Keratinocyte (primary cell): ENCODE data around the gene RGS10. TPM values are rescaled to one million over a fixed set of nuclear protein-coding genes. Genes with fewer than 3 reads are reported as not detected.

Experiments used
- DNase-seq: peaks from one replicate; pipeline ENCODE4 v3.0.0-alpha.2; 2011; ENCODE audit warnings: low read depth, missing footprints, low spot score
- FAIRE-seq: peaks from 2 replicates; lab custom pipeline; 2011; peaks lifted over from hg19 to GRCh38; lab: Jason Lieb, UNC
- H2AFZ ChIP-seq: 2 replicates; pipeline ENCODE4 v1.6.0; 2012; ENCODE audit warnings: low read length, control low read depth, inconsistent platforms; ENCODE audit not compliant: control insufficient read depth
- H3K27ac ChIP-seq: 2 replicates; pipeline ENCODE4 v1.5.1; 2011; ENCODE audit warnings: low read length; ENCODE audit not compliant: control insufficient read depth, insufficient read depth
- H3K27me3 ChIP-seq: 3 replicates; pipeline ENCODE4 v1.6.0; 2011; ENCODE audit warnings: low read length; ENCODE audit not compliant: control insufficient read depth, insufficient read depth; ENCODE audit errors: extremely low read depth
- H3K36me3 ChIP-seq, 2 experiments: 2 replicates in 1 of 2; 3 replicates in 1 of 2; pipeline ENCODE4 v1.5.1; 2011; ENCODE audit warnings: low read length in 2 of 2, mild to moderate bottlenecking in 1 of 2; ENCODE audit not compliant: control insufficient read depth in 2 of 2, insufficient read depth in 2 of 2; ENCODE audit errors: extremely low read depth in 1 of 2
- H3K4me1 ChIP-seq: 3 replicates; pipeline ENCODE4 v1.5.1; 2011; ENCODE audit warnings: low read length; ENCODE audit not compliant: control insufficient read depth, insufficient read depth; ENCODE audit errors: extremely low read depth
- H3K4me2 ChIP-seq: 3 replicates; pipeline ENCODE4 v1.6.0; 2011; ENCODE audit warnings: low read depth, low read length; ENCODE audit not compliant: control insufficient read depth, insufficient read depth; ENCODE audit errors: extremely low read depth
- H3K4me3 ChIP-seq, 3 experiments: fragments of 200-600 bp in 1 of 3; sonication (generic) in 1 of 3; 2 replicates in 2 of 3; 3 replicates in 1 of 3; pipeline ENCODE4 v1.5.1; 2011 to 2016; ENCODE audit warnings: low read length in 3 of 3, mild to moderate bottlenecking in 3 of 3, control low read depth in 2 of 3, inconsistent platforms in 1 of 3, low read depth in 1 of 3, mixed read lengths in 1 of 3, mixed run types in 1 of 3, moderate library complexity in 1 of 3; ENCODE audit not compliant: control insufficient read depth in 2 of 3, insufficient read depth in 2 of 3; ENCODE audit errors: extremely low read depth in 1 of 3
- H3K79me2 ChIP-seq: 2 replicates; pipeline ENCODE4 v1.6.0; 2012; ENCODE audit warnings: low read length; ENCODE audit not compliant: control insufficient read depth, insufficient read depth
- H3K9ac ChIP-seq: 3 replicates; pipeline ENCODE4 v1.6.0; 2011; ENCODE audit warnings: low read length; ENCODE audit not compliant: control insufficient read depth, insufficient read depth; ENCODE audit errors: extremely low read depth
- H3K9me1 ChIP-seq: 3 replicates; pipeline ENCODE4 v1.6.0; 2011; ENCODE audit warnings: low read length; ENCODE audit not compliant: control insufficient read depth, insufficient read depth; ENCODE audit errors: extremely low read depth
- H3K9me3 ChIP-seq: 2 replicates; pipeline ENCODE4 v1.5.1; 2012; ENCODE audit warnings: low read depth, low read length; ENCODE audit not compliant: control insufficient read depth
- H4K20me1 ChIP-seq: 3 replicates; pipeline ENCODE4 v1.6.0; 2011; ENCODE audit warnings: low read length; ENCODE audit not compliant: control insufficient read depth, insufficient read depth; ENCODE audit errors: extremely low read depth
- CTCF ChIP-seq, 3 experiments: IDR thresholded peaks in 1 of 3; conservative IDR thresholded peaks in 1 of 3; optimal IDR thresholded peaks in 1 of 3; 2 replicates in 2 of 3; 3 replicates in 1 of 3; pipeline versions ENCODE3 to v1.5.1; 2011; ENCODE audit warnings: low read length in 3 of 3, mild to moderate bottlenecking in 3 of 3, moderate library complexity in 2 of 3, control low read depth in 1 of 3, inconsistent platforms in 1 of 3; ENCODE audit not compliant: insufficient read depth in 2 of 3; ENCODE audit errors: extremely low read depth in 1 of 3
- EZH2 ChIP-seq: IDR thresholded peaks from one replicate; pipeline ENCODE4 v1.6.1; 2012; ENCODE audit warnings: inconsistent platforms, mild to moderate bottlenecking, low read length, moderate library complexity
- dilution Hi-C: fragments of 300-500 bp; cut with MboI; formaldehyde crosslinking; loops from one replicate; pipeline ENCODE4 v1.7.0; 2020; ENCODE audit warnings: low sequenced_read_pairs; ENCODE audit not compliant: extremely low pct_ligation_motif_present
- polyA plus RNA-seq, 5 experiments: library from polyadenylated mRNA; depleted of rRNA in 3 of 5; stranded (reverse) in 3 of 5; stranded (forward) in 1 of 5; unstranded in 1 of 5; fragments of >200 nt; gene quantifications; 1 replicate in 1 of 5; 2 replicates in 3 of 5; 3 replicates in 1 of 5; pipeline versions ENCODE4 v1.2.1 to v1.2.3, GENCODE V29; 2011 to 2012; ENCODE audit warnings: missing spikeins in 2 of 5, low read depth in 1 of 5, low replicate concordance in 1 of 5

RGS10 gene
- polyA plus RNA-seq, 1 donor (not counting 4 experiments of a cell fraction or from before 2014, with no cell fraction given): 87.8 TPM

- H3K4me3 ChIP-seq: peak overlapping the region in 1 of 3 experiments; percentile 15
- no peaks in the 10 kb centered on the region for H4K20me1 ChIP-seq
- no peak for TF ChIP-seq CTCF (optimal IDR thresholded peaks at IDR 0.05 in 1 of 3, IDR thresholded peaks at IDR 0.05 in 1 of 3, conservative IDR thresholded peaks at IDR 0.05 in 1 of 3; ENCODE audit: extremely low read depth in 1 of 3, insufficient read depth in 2 of 3, low read length in 3 of 3)
- TF ChIP-seq EZH2: no peak
- H3K27me3 ChIP-seq: no peaks in the 10 kb centered on the region
- dilution Hi-C loops: no loop called here
- peaks cover 24% of the 10 kb centered on the region for H3K4me1 ChIP-seq
- H3K4me2 ChIP-seq: peak overlapping the region; percentile 73
- DNase-seq (peak; percentile 60), FAIRE-seq (peak; percentile 91)
- H3K36me3 ChIP-seq: no peaks in the 10 kb centered on the region
- peak overlapping the region; percentile 8 for H2AFZ ChIP-seq
- H3K79me2 ChIP-seq: no peaks in the 10 kb centered on the region
- no peak overlapping the region for H3K9ac ChIP-seq
- peak overlapping the region; percentile 33 for H3K27ac ChIP-seq
- H3K9me3 ChIP-seq: no peaks in the 10 kb centered on the region
- H3K9me1 ChIP-seq: no peaks in the 10 kb centered on the region
Measured at GRCh38 chr10:119549247-119549999, 6.9 kb upstream of the RGS10 start.

- no peaks in the 10 kb centered on the region for H4K20me1 ChIP-seq
- H3K9me1 ChIP-seq: no peaks in the 10 kb centered on the region
- no peak overlapping the region for H3K27ac ChIP-seq
- no peaks in the 10 kb centered on the region for H3K36me3 ChIP-seq
- peaks cover 36% of the 10 kb centered on the region for H3K4me1 ChIP-seq
- H3K9ac ChIP-seq: no peak overlapping the region
- no peak for TF ChIP-seq CTCF (optimal IDR thresholded peaks at IDR 0.05 in 1 of 3, IDR thresholded peaks at IDR 0.05 in 1 of 3, conservative IDR thresholded peaks at IDR 0.05 in 1 of 3; ENCODE audit: extremely low read depth in 1 of 3, insufficient read depth in 2 of 3, low read length in 3 of 3)
- no peak for TF ChIP-seq EZH2
- H3K79me2 ChIP-seq: peaks cover 13% of the 10 kb centered on the region
- FAIRE-seq (no peak), DNase-seq (no peak)
- no peaks in the 10 kb centered on the region for H3K27me3 ChIP-seq
- H3K9me3 ChIP-seq: no peaks in the 10 kb centered on the region
- no peak overlapping the region for H3K4me3 ChIP-seq
- dilution Hi-C loops: no loop called here
- H3K4me2 ChIP-seq: no peak overlapping the region
- H2AFZ ChIP-seq: no peak overlapping the region
Measured at GRCh38 chr10:119546009-119546408, 3.5 kb upstream of the RGS10 start.
